ENCODE results near the gene SOX14. TPM values are rescaled to one million over a fixed set of nuclear protein-coding genes. Genes with fewer than 3 reads are reported as not detected.

SOX14 gene
- total and polyA plus RNA-seq, 2 of the 4 experiments (the other 2 are of a cell fraction), result not detected

- Histone ChIP-seq H3K36me3 (ENCODE audit: control insufficient read depth, insufficient read depth, low read length) (no peaks in the 10 kb centered on the region), H3K27me3 (ENCODE audit: control insufficient read depth, insufficient read depth, low read length) (peaks cover 84% of the 10 kb centered on the region), H3K9ac (ENCODE audit: low read depth, low read length) (no peak overlapping the region), H3K4me1 (ENCODE audit: control insufficient read depth, insufficient read depth, low read length) (no peaks in the 10 kb centered on the region), H4K20me1 (ENCODE audit: insufficient read depth, low read length) (no peaks in the 10 kb centered on the region), H3K4me2 (ENCODE audit: low read depth, low read length) (no peak overlapping the region), H2AK9ac (replicated peaks; ENCODE audit: low read depth, low read length, poor library complexity) (no peak overlapping the region), H2AK5ac (ENCODE audit: low read depth, low read length) (no peak overlapping the region), H4K8ac (ENCODE audit: low read depth in 2 of 2, low read length in 2 of 2) (no peak overlapping the region), H3K14ac (replicated peaks; ENCODE audit: low read depth, low read length) (no peak overlapping the region), H3K18ac (ENCODE audit: low read depth, low read length) (no peak overlapping the region), H3K27ac (ENCODE audit: insufficient read depth, low read length) (no peak overlapping the region), H3K23ac (ENCODE audit: low read depth, low read length) (no peak overlapping the region), H4K91ac (ENCODE audit: insufficient read depth, low read depth, low read length) (no peak overlapping the region), H4K5ac (ENCODE audit: low read depth, low read length) (no peak overlapping the region), H3K56ac (ENCODE audit: extremely low read depth, insufficient read depth, low read length) (no peak overlapping the region), H3K79me1 (ENCODE audit: low read depth in 1 of 2, low read length in 2 of 2) (no peaks in the 10 kb centered on the region), H3K4ac (ENCODE audit: low read depth, low read length) (no peak overlapping the region), H2BK20ac (ENCODE audit: low read depth, low read length) (no peak overlapping the region), H2BK5ac (ENCODE audit: low read depth, low read length, poor library complexity, severe bottlenecking) (no peak overlapping the region), H2BK15ac (ENCODE audit: low read depth, low read length) (no peak overlapping the region), H2BK120ac (ENCODE audit: low read depth, low read length) (no peak overlapping the region), H2AFZ (replicated peaks; ENCODE audit: low read length, poor library complexity) (no peak overlapping the region), H3K9me3 (ENCODE audit: control insufficient read depth, insufficient read depth, low read length) (peaks cover 2% of the 10 kb centered on the region; the same call in 1 of the 2 replicates), H3K4me3 (ENCODE audit: insufficient read depth, low read depth, low read length) (no peak overlapping the region), H3K9me1 (ENCODE audit: insufficient read depth, low read length) (no peaks in the 10 kb centered on the region)
- no peak for ATAC-seq (ENCODE audit: low read depth)
- dilution Hi-C loops (cut with HindIII; ENCODE audit: low sequenced_read_pairs, unreplicated experiment), result no loop called here
- no peak for DNase-seq
- WGBS, 2 experiments (ENCODE audit: extremely low coverage in 2 of 2, insufficient read length in 1 of 2), result 2% methylated on average over 44 of the region's 58 CpGs; no CpG with 5 or more reads in 1 of the 2 experiments
- intact Hi-C loops (cut with micrococcal nuclease), result no loop called here
- ChIA-PET CTCF (no interaction called here), POLR2A (ENCODE audit: unreplicated experiment) (no interaction called here)
- in situ Hi-C loops (cut with MboI; ENCODE audit: low sequenced_read_pairs), result no loop called here
- BruUV-seq (replicated peaks), result no TSS peak
- no peak for TF ChIP-seq SMC3 (IDR thresholded peaks at IDR 0.05; ENCODE audit: low read depth, low read length)
- no peak for TF ChIP-seq NFE2L2 (IDR thresholded peaks at IDR 0.05; ENCODE audit: low read depth, low read length)
These were observed 621 bp downstream of the SOX14 start for GRCh38 chr3:137764563-137765309.

Data from IMR-90 (cell line).